ENCODE results near the gene GADD45G. TPM values are rescaled to one million over a fixed set of nuclear protein-coding genes. Genes with fewer than 3 reads are reported as not detected.

GADD45G gene
- total RNA-seq, 1 experiment from 2014 or later, result 7.7 TPM

GRCh38 chr9:89595646-89596045 lies 9.2 kb upstream of the GADD45G start:
- Mint-ChIP-seq H3K27me3 (ENCODE audit: low read depth) (peaks cover 16% of the 10 kb centered on the region), H3K9me3 (no peaks in the 10 kb centered on the region), H3K27ac (no peak overlapping the region), H3K4me1 (peaks cover 20 to 22% of the 10 kb centered on the region in 2 experiments), H3K36me3 (ENCODE audit: insufficient read depth in 1 of 3, low read depth in 3 of 3) (no peaks in the 10 kb centered on the region), H3K4me3 (no peak overlapping the region)
- TF ChIP-seq CTCF (conservative IDR thresholded peaks at IDR 0.05), result no peak
- H2BK15ac ChIP-seq (ENCODE audit: low read depth, low read length), result no peak overlapping the region
- H2BK12ac ChIP-seq (ENCODE audit: insufficient read length, low read depth, low read length), result no peak overlapping the region
- H3K4me1 ChIP-seq (ENCODE audit: insufficient read depth, low read length), result peaks cover 3% of the 10 kb centered on the region
- no peak overlapping the region for H3K27ac ChIP-seq (ENCODE audit: insufficient read length, low read depth, low read length)
- no peak overlapping the region for H3K14ac ChIP-seq (ENCODE audit: insufficient read depth, low read length)
- H4K20me1 ChIP-seq (ENCODE audit: control insufficient read depth, insufficient read depth, insufficient read length), result no peaks in the 10 kb centered on the region
- no peaks in the 10 kb centered on the region for H3K27me3 ChIP-seq (ENCODE audit: insufficient read depth, low read length)
- H4K91ac ChIP-seq (ENCODE audit: insufficient read length, low read depth, low read length), result no peak overlapping the region
- H3K4ac ChIP-seq (ENCODE audit: low read depth, low read length), result no peak overlapping the region
- DNase-seq, result peak; percentile 6
- no peak overlapping the region for H2AK5ac ChIP-seq (ENCODE audit: insufficient read length, low read length)
- H3K79me1 ChIP-seq (ENCODE audit: insufficient read depth, low read depth, low read length, poor library complexity, severe bottlenecking), result no peaks in the 10 kb centered on the region
- no peak overlapping the region for H3K23ac ChIP-seq (ENCODE audit: insufficient read length, low read depth, low read length)
- no peak overlapping the region for H4K5ac ChIP-seq (ENCODE audit: insufficient read length, low read depth, low read length)
- no peak overlapping the region for H2BK120ac ChIP-seq (ENCODE audit: low read depth, low read length, poor library complexity, severe bottlenecking)
- H2AFZ ChIP-seq (ENCODE audit: low read length), result no peak overlapping the region
- no peak overlapping the region for H2BK20ac ChIP-seq (ENCODE audit: low read depth, low read length, poor library complexity, severe bottlenecking)
- H3K9ac ChIP-seq (ENCODE audit: extremely low read depth, insufficient read length, low read length), result no peak overlapping the region
- H2BK5ac ChIP-seq (ENCODE audit: insufficient read length, low read length), result no peak overlapping the region
- H3K18ac ChIP-seq (ENCODE audit: insufficient read length, low read depth, low read length), result no peak overlapping the region
- H3K9me3 ChIP-seq (ENCODE audit: control insufficient read depth, low read depth, low read length), result no peaks in the 10 kb centered on the region
- no peak overlapping the region for H3K4me2 ChIP-seq (ENCODE audit: insufficient read depth, insufficient read length, low read length)
- H3K23me2 ChIP-seq (ENCODE audit: insufficient read length, low read depth, low read length, poor library complexity, severe bottlenecking), result no peaks in the 10 kb centered on the region
- H3K56ac ChIP-seq (ENCODE audit: insufficient read length, low read depth, low read length), result no peak overlapping the region
- H4K8ac ChIP-seq (replicated peaks; ENCODE audit: insufficient read length, low read depth, low read length), result no peak overlapping the region
- WGBS (ENCODE audit: extremely low coverage, insufficient read length, low lambda C conversion rate), result no CpG with 5 or more reads among the region's 3 CpGs
- H3K79me2 ChIP-seq (ENCODE audit: insufficient read depth, low read length), result no peaks in the 10 kb centered on the region
- no peak overlapping the region for H3T11ph ChIP-seq (ENCODE audit: low read length)
